Osteoblast (primary cell): ENCODE results near the gene HDAC1. TPM values are rescaled to one million over a fixed set of nuclear protein-coding genes. Genes with fewer than 3 reads are reported as not detected.

Source experiments
- DNase-seq: peaks from one replicate; pipeline ENCODE4 v3.0.0; 2011; ENCODE audit warnings: low spot score, mixed read lengths; ENCODE audit not compliant: insufficient read length; ENCODE audit errors: missing footprints
- H2AFZ ChIP-seq: 2 replicates; pipeline ENCODE4 v1.6.0; 2011; ENCODE audit warnings: mild to moderate bottlenecking, low read length
- H3K27ac ChIP-seq: 2 replicates; pipeline ENCODE4 v1.5.1; 2011; ENCODE audit warnings: mild to moderate bottlenecking, low read depth, low read length, moderate library complexity
- H3K27me3 ChIP-seq: 2 replicates; pipeline ENCODE4 v1.6.0; 2012; ENCODE audit warnings: mild to moderate bottlenecking, control low read depth, inconsistent platforms, low read length, moderate library complexity; ENCODE audit not compliant: insufficient read depth
- H3K36me3 ChIP-seq: 2 replicates; pipeline ENCODE4 v1.5.1; 2011; ENCODE audit warnings: mild to moderate bottlenecking, low read length, control low read depth, moderate library complexity; ENCODE audit not compliant: insufficient read depth
- H3K4me1 ChIP-seq: 2 replicates; pipeline ENCODE4 v1.5.1; 2011; ENCODE audit warnings: mild to moderate bottlenecking, low read length, control low read depth, moderate library complexity; ENCODE audit not compliant: insufficient read depth
- H3K4me2 ChIP-seq: 2 replicates; pipeline ENCODE4 v1.6.0; 2011; ENCODE audit warnings: mild to moderate bottlenecking, low read length; ENCODE audit not compliant: insufficient read depth
- H3K4me3 ChIP-seq: fragments of 200-600 bp; sonication (generic); 3 replicates; pipeline ENCODE4 v1.5.1; 2012; ENCODE audit warnings: mild to moderate bottlenecking, low read length, inconsistent platforms; ENCODE audit not compliant: insufficient read depth
- H3K79me2 ChIP-seq: 2 replicates; pipeline ENCODE4 v1.6.0; 2012; ENCODE audit warnings: mild to moderate bottlenecking, low read length, control low read depth, inconsistent platforms; ENCODE audit not compliant: insufficient read depth
- H3K9me3 ChIP-seq: 2 replicates; pipeline ENCODE4 v1.5.1; 2011; ENCODE audit warnings: low read depth, low read length, control low read depth
- H4K20me1 ChIP-seq: 2 replicates; pipeline ENCODE4 v1.6.0; 2012; ENCODE audit warnings: mild to moderate bottlenecking, low read length, control low read depth; ENCODE audit not compliant: insufficient read depth
- total RNA-seq: library from RNA; depleted of rRNA; stranded (reverse); fragments of >200 nt; gene quantifications from 2 replicates; pipeline ENCODE4 v1.2.3, GENCODE V29; 2012
- TF ChIP-seq, protein P1 (sequence below): IDR thresholded peaks from 2 replicates; pipeline ENCODE4 v1.5.1; 2011; ENCODE audit warnings: mild to moderate bottlenecking, low read depth, low read length, moderate library complexity; ENCODE audit errors: extremely low read depth

Gene HDAC1
- total RNA-seq, 1 donor, result 44.5 TPM

DNA sequence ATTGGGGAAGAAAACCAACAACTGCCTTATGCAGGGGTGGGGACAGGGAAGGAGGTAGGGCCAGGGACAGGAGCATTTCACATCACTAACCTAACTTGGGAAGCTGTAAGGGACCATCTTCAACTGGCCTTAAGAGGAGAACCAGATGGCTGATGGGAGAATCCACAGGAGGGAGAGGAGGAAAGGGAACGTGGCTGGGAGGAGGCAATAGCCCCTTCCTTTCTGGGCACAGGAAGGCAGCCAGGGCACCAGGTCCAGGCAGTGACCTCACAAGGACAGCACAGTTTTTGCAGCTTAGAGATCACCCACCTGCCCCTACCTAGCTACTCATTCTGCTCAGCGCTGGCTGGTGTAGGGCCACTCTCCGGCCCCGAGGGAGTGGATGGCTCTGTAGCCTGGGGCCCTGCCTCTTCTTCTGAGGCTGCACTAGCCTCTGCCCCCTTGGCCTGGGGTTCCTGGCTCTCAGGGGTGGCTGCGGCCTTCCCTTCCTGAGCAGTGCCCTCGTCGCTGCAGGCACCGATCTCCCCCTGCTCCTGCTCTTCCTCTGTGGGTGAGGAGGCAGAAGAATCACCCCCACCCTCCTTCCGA lies 42.5 kb downstream of the HDAC1 start:
- Histone ChIP-seq H4K20me1 (peaks cover 16% of the 10 kb centered on the region), H3K27me3 (no peaks in the 10 kb centered on the region), H3K4me2 (peak overlapping the region; percentile 84), H3K4me3 (peak overlapping the region; percentile 73), H3K9me3 (no peaks in the 10 kb centered on the region), H2AFZ (no peak overlapping the region), H3K4me1 (peaks cover 12% of the 10 kb centered on the region), H3K27ac (no peak overlapping the region), H3K36me3 (peaks cover 18% of the 10 kb centered on the region), H3K79me2 (no peaks in the 10 kb centered on the region)
- DNase-seq, result peak; percentile 50
- TF ChIP-seq, protein P1, sequence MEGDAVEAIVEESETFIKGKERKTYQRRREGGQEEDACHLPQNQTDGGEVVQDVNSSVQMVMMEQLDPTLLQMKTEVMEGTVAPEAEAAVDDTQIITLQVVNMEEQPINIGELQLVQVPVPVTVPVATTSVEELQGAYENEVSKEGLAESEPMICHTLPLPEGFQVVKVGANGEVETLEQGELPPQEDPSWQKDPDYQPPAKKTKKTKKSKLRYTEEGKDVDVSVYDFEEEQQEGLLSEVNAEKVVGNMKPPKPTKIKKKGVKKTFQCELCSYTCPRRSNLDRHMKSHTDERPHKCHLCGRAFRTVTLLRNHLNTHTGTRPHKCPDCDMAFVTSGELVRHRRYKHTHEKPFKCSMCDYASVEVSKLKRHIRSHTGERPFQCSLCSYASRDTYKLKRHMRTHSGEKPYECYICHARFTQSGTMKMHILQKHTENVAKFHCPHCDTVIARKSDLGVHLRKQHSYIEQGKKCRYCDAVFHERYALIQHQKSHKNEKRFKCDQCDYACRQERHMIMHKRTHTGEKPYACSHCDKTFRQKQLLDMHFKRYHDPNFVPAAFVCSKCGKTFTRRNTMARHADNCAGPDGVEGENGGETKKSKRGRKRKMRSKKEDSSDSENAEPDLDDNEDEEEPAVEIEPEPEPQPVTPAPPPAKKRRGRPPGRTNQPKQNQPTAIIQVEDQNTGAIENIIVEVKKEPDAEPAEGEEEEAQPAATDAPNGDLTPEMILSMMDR, result no peak

DNA sequence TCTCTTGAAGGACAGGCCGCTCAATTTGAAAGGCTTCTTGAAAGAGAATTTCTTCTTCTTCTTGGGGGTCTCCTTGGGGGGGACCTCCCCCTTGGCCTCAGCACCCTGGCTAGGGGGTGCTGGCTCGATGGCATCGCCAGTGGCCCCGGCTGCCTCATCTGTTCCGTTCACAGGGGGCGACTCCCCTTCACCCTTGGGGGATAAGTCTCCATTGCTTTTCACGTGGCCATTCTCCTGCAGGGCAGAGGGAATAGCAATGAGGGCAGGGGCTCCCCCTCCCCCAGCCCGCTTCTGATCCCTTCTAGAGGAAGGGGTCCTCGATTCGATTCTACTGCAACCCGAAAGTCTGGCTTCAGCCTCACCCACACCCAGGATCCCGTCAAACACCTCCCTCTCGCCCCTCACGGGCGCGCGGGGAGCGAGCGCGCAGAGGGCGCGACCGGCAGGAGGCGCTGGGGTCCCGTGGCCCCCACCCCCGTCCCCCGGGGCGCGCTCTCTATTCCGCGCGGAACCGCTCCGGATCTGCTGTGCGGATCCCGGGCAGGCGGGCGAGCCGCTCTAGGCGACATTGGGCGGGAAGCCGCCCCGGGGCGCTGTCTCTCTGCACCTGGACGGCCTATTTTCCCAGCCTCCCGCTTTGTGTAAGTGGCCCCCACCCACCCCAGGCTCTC lies 43.1 kb downstream of the HDAC1 start:
- Histone ChIP-seq H3K9me3 (no peaks in the 10 kb centered on the region), H3K4me2 (peak overlapping the region; percentile 84), H3K36me3 (peaks cover 18% of the 10 kb centered on the region), H3K27me3 (no peaks in the 10 kb centered on the region), H3K4me3 (peak overlapping the region; percentile 73), H2AFZ (no peak overlapping the region), H3K79me2 (no peaks in the 10 kb centered on the region), H4K20me1 (peaks cover 16% of the 10 kb centered on the region), H3K27ac (no peak overlapping the region), H3K4me1 (peaks cover 12% of the 10 kb centered on the region)
- TF ChIP-seq, protein P1, result peak; percentile 56
- DNase-seq, result peak; percentile 91

DNA sequence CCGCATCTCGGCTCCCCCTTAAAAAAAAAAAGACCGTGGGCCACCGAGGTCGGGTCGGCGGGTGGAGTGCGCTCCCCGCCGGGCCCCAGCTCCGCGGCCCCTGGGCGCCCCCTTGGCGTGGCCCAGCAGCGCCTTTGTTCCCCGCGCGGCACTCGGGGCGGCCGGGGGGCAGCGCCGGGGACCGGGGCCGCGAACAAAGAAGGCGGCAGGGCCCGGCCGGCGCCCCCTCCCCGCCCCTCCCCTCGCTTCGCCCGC lies 43.6 kb downstream of the HDAC1 start:
- TF ChIP-seq, protein P1, result no peak
- DNase-seq, result no peak
- Histone ChIP-seq H3K9me3 (no peaks in the 10 kb centered on the region), H3K4me2 (peak overlapping the region; percentile 84), H3K36me3 (peaks cover 17% of the 10 kb centered on the region), H3K27me3 (no peaks in the 10 kb centered on the region), H4K20me1 (peaks cover 16% of the 10 kb centered on the region), H3K79me2 (no peaks in the 10 kb centered on the region), H3K27ac (no peak overlapping the region), H3K4me3 (peak overlapping the region; percentile 73), H2AFZ (no peak overlapping the region), H3K4me1 (peaks cover 12% of the 10 kb centered on the region)

DNA sequence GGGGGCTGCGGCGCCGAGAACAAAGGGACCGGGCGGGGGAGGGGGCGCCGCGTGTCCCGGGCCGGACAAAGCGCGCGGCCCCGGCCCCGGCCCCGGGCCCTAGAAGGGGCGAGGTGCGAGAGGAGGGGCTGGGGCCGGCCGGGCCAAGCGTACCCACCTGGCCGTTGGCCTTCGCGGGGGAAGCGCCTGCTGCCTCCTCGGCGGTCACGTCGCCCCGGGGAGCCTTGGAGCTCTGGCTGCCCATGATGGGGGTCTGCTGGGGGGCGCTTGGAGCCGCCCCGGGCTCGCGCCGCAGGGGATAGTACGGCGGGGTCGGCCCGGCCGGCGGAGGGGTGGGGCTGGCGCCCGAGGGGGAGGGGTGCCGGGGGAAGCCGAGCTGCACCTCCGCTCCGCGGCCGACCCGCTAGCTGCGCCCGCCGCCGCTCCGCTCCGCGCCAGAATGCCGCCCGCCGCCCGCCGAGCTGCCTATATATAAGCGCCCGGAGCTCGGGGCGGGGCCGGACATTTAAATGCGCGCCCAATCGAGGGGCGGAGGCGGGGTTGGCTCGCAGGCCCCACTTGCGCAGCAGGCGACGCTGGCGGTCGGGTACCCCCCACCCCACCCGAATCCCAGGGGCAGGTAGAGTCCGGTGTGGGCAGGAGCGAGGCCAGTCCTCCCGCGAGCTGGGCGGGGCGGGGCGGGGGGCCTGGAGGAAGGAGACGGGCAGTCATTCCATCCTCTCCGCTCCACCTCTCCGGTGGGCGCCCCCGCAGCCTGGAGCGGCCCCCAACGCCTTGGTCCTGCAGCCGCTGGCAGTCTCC lies 44.1 kb downstream of the HDAC1 start, which contains the start of gene MARCKSL1:
Gene MARCKSL1 (minus strand): TSS at position 444 of the 801 bp plus-strand sequence. CDS start 200 bp downstream, at position 244.
- Histone ChIP-seq H3K9me3 (no peaks in the 10 kb centered on the region), H4K20me1 (peaks cover 16% of the 10 kb centered on the region), H3K27ac (no peak within 1 kb of the TSS), H3K4me3 (peak within 1 kb of the TSS; percentile 73), H3K4me2 (peak within 1 kb of the TSS; percentile 84), H3K27me3 (no peaks in the 10 kb centered on the region), H3K79me2 (no peaks in the 10 kb centered on the region), H3K4me1 (peaks cover 12% of the 10 kb centered on the region), H2AFZ (no peak within 1 kb of the TSS), H3K36me3 (peaks cover 13% of the 10 kb centered on the region)
- DNase-seq, result peak; percentile 92
- TF ChIP-seq, protein P1, result no peak
